ENCODE measurements around the gene PHLDA3. TPM values are rescaled to one million over a fixed set of nuclear protein-coding genes. Genes with fewer than 3 reads are reported as not detected.

Gene PHLDA3
- total RNA-seq, 2 experiments from 2014 or later: 0.45 to 0.71 TPM

DNA sequence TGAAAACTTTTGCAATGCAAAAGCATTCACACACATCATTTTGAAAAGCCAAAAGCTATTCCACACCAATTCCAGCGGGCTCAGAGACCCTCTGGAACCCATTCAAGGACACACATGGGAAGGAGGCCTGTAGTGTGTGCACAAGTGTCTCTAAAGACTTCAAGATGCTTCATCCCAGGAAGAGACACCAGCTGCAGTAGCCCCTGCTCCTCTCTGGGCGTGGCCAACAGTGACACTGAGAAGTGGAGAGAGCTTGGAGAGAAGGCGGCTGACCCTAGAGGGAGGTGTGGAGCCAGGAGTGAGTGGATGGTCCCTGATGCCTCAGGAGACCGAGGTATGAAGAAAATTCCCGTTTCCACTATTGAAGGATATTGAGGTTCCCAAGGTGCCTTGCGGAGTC lies 32.6 kb downstream of the PHLDA3 start:
- no peaks in the 10 kb centered on the region for H3K9me3 ChIP-seq (ENCODE audit: control insufficient read depth in 1 of 2, insufficient read depth in 1 of 2, low read length in 2 of 2)
- no peak for ATAC-seq (ENCODE audit: poor library complexity)
- Mint-ChIP-seq H3K27me3 (peaks cover 28% of the 10 kb centered on the region), H3K36me3 (ENCODE audit: low read depth) (no peaks in the 10 kb centered on the region), H3K4me3 (no peak overlapping the region), H3K4me1 (ENCODE audit: low read depth) (peaks cover 7% of the 10 kb centered on the region), H3K27ac (no peak overlapping the region), H3K9me3 (no peaks in the 10 kb centered on the region)
- ChIA-PET CTCF (interaction anchor here (1.3 kb wide), 1 partner anchor 46 kb away, joined by 5 read pairs; no protein-coding TSS in a partner anchor), POLR2A (no interaction called here)
- no peaks in the 10 kb centered on the region for H3K36me3 ChIP-seq (ENCODE audit: insufficient read depth, low read length)
- no peak overlapping the region for H3K27ac ChIP-seq (ENCODE audit: low read depth in 1 of 2, low read length in 2 of 2)
- intact Hi-C loops (cut with DNase I, micrococcal nuclease): loop anchor here in 1 of 2 experiments (5.0 kb wide), 1 partner anchor 46 kb away; no protein-coding TSS in a partner anchor
- H3K4me3 ChIP-seq (ENCODE audit: low read length): no peak overlapping the region
- TF ChIP-seq, protein P1, sequence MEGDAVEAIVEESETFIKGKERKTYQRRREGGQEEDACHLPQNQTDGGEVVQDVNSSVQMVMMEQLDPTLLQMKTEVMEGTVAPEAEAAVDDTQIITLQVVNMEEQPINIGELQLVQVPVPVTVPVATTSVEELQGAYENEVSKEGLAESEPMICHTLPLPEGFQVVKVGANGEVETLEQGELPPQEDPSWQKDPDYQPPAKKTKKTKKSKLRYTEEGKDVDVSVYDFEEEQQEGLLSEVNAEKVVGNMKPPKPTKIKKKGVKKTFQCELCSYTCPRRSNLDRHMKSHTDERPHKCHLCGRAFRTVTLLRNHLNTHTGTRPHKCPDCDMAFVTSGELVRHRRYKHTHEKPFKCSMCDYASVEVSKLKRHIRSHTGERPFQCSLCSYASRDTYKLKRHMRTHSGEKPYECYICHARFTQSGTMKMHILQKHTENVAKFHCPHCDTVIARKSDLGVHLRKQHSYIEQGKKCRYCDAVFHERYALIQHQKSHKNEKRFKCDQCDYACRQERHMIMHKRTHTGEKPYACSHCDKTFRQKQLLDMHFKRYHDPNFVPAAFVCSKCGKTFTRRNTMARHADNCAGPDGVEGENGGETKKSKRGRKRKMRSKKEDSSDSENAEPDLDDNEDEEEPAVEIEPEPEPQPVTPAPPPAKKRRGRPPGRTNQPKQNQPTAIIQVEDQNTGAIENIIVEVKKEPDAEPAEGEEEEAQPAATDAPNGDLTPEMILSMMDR (IDR thresholded peaks at IDR 0.05): no peak
- H3K27me3 ChIP-seq (ENCODE audit: control insufficient read depth in 1 of 2, insufficient read depth in 2 of 2, low read length in 2 of 2): no peaks in the 10 kb centered on the region
- peaks cover 5% of the 10 kb centered on the region for H3K4me1 ChIP-seq (ENCODE audit: insufficient read depth, low read length)
- DNase-seq: no peak

DNA sequence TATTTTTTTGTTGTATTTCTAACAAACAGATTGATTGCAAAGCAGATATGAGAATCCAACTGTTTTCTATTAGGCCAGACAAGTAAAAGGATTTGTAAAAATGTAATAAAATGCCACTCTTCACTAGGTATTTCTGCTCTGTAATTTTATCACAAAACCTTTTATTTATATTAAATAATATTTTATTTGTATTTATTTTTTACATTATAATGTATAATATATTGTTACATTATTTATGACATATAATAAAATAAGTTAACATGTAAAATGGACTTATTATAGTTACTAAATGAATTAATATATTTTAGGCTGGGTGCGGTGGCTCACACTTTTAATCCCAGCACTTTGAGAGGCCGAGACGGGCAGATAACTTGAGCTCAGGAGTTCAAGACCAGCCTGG lies 34.7 kb downstream of the PHLDA3 start:
- no peak for DNase-seq
- H3K27me3 ChIP-seq (ENCODE audit: control insufficient read depth in 1 of 2, insufficient read depth in 2 of 2, low read length in 2 of 2): no peaks in the 10 kb centered on the region
- TF ChIP-seq, protein P1 (IDR thresholded peaks at IDR 0.05): no peak
- no peak overlapping the region for H3K4me3 ChIP-seq (ENCODE audit: low read length)
- intact Hi-C loops (cut with DNase I, micrococcal nuclease): no loop called here
- peaks cover 5% of the 10 kb centered on the region for H3K4me1 ChIP-seq (ENCODE audit: insufficient read depth, low read length)
- Mint-ChIP-seq H3K36me3 (ENCODE audit: low read depth) (no peaks in the 10 kb centered on the region), H3K27me3 (peaks cover 33% of the 10 kb centered on the region), H3K4me1 (ENCODE audit: low read depth) (peaks cover 7% of the 10 kb centered on the region), H3K27ac (no peak overlapping the region), H3K4me3 (no peak overlapping the region), H3K9me3 (no peaks in the 10 kb centered on the region)
- CTCF ChIA-PET: no interaction called here
- no peak overlapping the region for H3K27ac ChIP-seq (ENCODE audit: low read depth in 1 of 2, low read length in 2 of 2)
- no peak for ATAC-seq (ENCODE audit: poor library complexity)
- POLR2A ChIA-PET: no interaction called here
- H3K36me3 ChIP-seq (ENCODE audit: insufficient read depth, low read length): no peaks in the 10 kb centered on the region
- no peaks in the 10 kb centered on the region for H3K9me3 ChIP-seq (ENCODE audit: control insufficient read depth in 1 of 2, insufficient read depth in 1 of 2, low read length in 2 of 2)

DNA sequence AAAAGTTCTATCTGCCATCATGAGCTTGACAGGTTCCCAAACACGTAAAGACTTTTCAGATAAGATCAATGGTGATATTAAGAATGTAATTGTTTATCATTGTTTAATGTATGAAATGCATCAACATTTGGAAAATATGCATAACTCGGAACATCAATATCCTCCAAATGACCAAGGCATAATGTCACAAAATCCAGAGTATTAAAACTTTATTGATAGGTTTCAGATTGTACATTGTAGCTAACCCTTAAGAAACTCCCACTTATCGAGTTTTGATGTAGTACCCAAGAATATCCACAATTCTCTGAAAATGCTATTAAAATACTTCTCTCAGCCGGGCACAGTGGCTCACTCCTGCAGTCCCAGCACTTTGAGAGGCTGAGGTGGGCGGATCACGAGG lies 35.4 kb downstream of the PHLDA3 start:
- POLR2A ChIA-PET: no interaction called here
- intact Hi-C loops (cut with DNase I, micrococcal nuclease): no loop called here

More for the DNA sequence above, 35.4 kb downstream of the PHLDA3 start:
- no peaks in the 10 kb centered on the region for H3K9me3 Mint-ChIP-seq
- Histone ChIP-seq H3K4me1 (ENCODE audit: insufficient read depth, low read length) (peaks cover 5% of the 10 kb centered on the region), H3K9me3 (ENCODE audit: control insufficient read depth in 1 of 2, insufficient read depth in 1 of 2, low read length in 2 of 2) (no peaks in the 10 kb centered on the region), H3K27ac (ENCODE audit: low read depth in 1 of 2, low read length in 2 of 2) (no peak overlapping the region), H3K36me3 (ENCODE audit: insufficient read depth, low read length) (no peaks in the 10 kb centered on the region), H3K4me3 (ENCODE audit: low read length) (no peak overlapping the region), H3K27me3 (ENCODE audit: control insufficient read depth in 1 of 2, insufficient read depth in 2 of 2, low read length in 2 of 2) (no peaks in the 10 kb centered on the region)
- peaks cover 39% of the 10 kb centered on the region for H3K27me3 Mint-ChIP-seq
- no peak for ATAC-seq (ENCODE audit: poor library complexity)
- no peak overlapping the region for H3K4me3 Mint-ChIP-seq
- TF ChIP-seq, protein P1 (IDR thresholded peaks at IDR 0.05): no peak
- no peaks in the 10 kb centered on the region for H3K36me3 Mint-ChIP-seq (ENCODE audit: low read depth)
- CTCF ChIA-PET: no interaction called here
- DNase-seq: no peak
- H3K27ac Mint-ChIP-seq: no peak overlapping the region
- peaks cover 7% of the 10 kb centered on the region for H3K4me1 Mint-ChIP-seq (ENCODE audit: low read depth)
